ENCODE data around the gene CAMK1D. TPM values are rescaled to one million over a fixed set of nuclear protein-coding genes. Genes with fewer than 3 reads are reported as not detected.

The CAMK1D gene
- total and polyA plus RNA-seq, 2 donors (not counting 3 experiments of a cell fraction or from before 2014, with no cell fraction given), result 0.37 to 4.2 TPM

- CTCF ChIA-PET, result interaction anchor here (1.1 kb wide), 1 partner anchor 27 kb away, joined by 4 read pairs; no protein-coding TSS in a partner anchor
- Histone ChIP-seq H3K36me3 (ENCODE audit: control insufficient read depth in 2 of 2, extremely low read depth in 1 of 2, insufficient read depth in 2 of 2, low read length in 2 of 2) (no peaks in the 10 kb centered on the region), H3K4me3 (replicated peaks in 1 of 3; ENCODE audit: insufficient read depth in 1 of 3, low read depth in 1 of 3, low read length in 3 of 3) (no peak overlapping the region), H3K9ac (replicated peaks; ENCODE audit: extremely low read depth, insufficient read depth, low read length) (no peak overlapping the region), H3K4me2 (ENCODE audit: insufficient read depth, low read length) (no peak overlapping the region), H3K79me2 (ENCODE audit: control insufficient read depth, insufficient read depth, low read length) (no peaks in the 10 kb centered on the region), H3K9me3 (replicated peaks; ENCODE audit: control insufficient read depth, insufficient read depth, low read length) (no peaks in the 10 kb centered on the region), H2AFZ (ENCODE audit: low read depth, low read length) (no peak overlapping the region), H3K27ac (ENCODE audit: insufficient read depth, low read depth, low read length) (no peak overlapping the region), H3K27me3 (ENCODE audit: control insufficient read depth in 2 of 2, insufficient read depth in 2 of 2, low read length in 2 of 2) (no peaks in the 10 kb centered on the region), H3K4me1 (ENCODE audit: control insufficient read depth, extremely low read depth, insufficient read depth, low read length) (no peaks in the 10 kb centered on the region), H3K9me1 (replicated peaks; ENCODE audit: control insufficient read depth, extremely low read depth, insufficient read depth, low read length) (no peaks in the 10 kb centered on the region), H4K20me1 (replicated peaks; ENCODE audit: control insufficient read depth, extremely low read depth, insufficient read depth, low read length) (no peaks in the 10 kb centered on the region)
- DNase-seq (ENCODE audit: low read depth, low spot score) (no peak), FAIRE-seq (no peak)
- TF ChIP-seq POLR2A (IDR thresholded peaks at IDR 0.05; ENCODE audit: low read depth, low read length), result no peak
- no peak for TF ChIP-seq FOS (IDR thresholded peaks at IDR 0.05; ENCODE audit: borderline replicate concordance, insufficient read depth, low read length)
- TF ChIP-seq GATA2 (IDR thresholded peaks at IDR 0.05; ENCODE audit: insufficient read depth, insufficient read length, low read depth, low read length), result no peak
- no peak for TF ChIP-seq EZH2 (IDR thresholded peaks at IDR 0.05; ENCODE audit: borderline replicate concordance, low read depth, low read length, severe bottlenecking)
- no peak for TF ChIP-seq JUN (IDR thresholded peaks at IDR 0.05; ENCODE audit: borderline replicate concordance, insufficient read depth, insufficient read length, low read depth)
- no peak for TF ChIP-seq POLR2AphosphoS5 (IDR thresholded peaks at IDR 0.05; ENCODE audit: insufficient read depth, low read depth, low read length)
- BruUV-seq (replicated peaks), result no TSS peak
- dilution Hi-C loops (cut with MboI; ENCODE audit: extremely low pct_ligation_motif_present, low sequenced_read_pairs) (no loop called here), intact Hi-C loops (cut with micrococcal nuclease) (no loop called here)
- POLR2A ChIA-PET, result no interaction called here
Observed at GRCh38 chr10:12561307-12561706, 212.0 kb downstream of the CAMK1D start.

GRCh38 chr10:12561720-12562119 is 212.4 kb downstream of the CAMK1D start:
- H3K9me1 ChIP-seq (replicated peaks; ENCODE audit: control insufficient read depth, extremely low read depth, insufficient read depth, low read length), result no peaks in the 10 kb centered on the region
- H3K4me3 ChIP-seq (replicated peaks in 1 of 3; ENCODE audit: insufficient read depth in 1 of 3, low read depth in 1 of 3, low read length in 3 of 3), result no peak overlapping the region
- no peak overlapping the region for H3K27ac ChIP-seq (ENCODE audit: insufficient read depth, low read depth, low read length)
- H4K20me1 ChIP-seq (replicated peaks; ENCODE audit: control insufficient read depth, extremely low read depth, insufficient read depth, low read length), result no peaks in the 10 kb centered on the region
- POLR2A ChIA-PET, result no interaction called here
- intact Hi-C loops (cut with micrococcal nuclease) (no loop called here), dilution Hi-C loops (cut with MboI; ENCODE audit: extremely low pct_ligation_motif_present, low sequenced_read_pairs) (no loop called here)
- H2AFZ ChIP-seq (ENCODE audit: low read depth, low read length), result no peak overlapping the region
- H3K36me3 ChIP-seq (ENCODE audit: control insufficient read depth in 2 of 2, extremely low read depth in 1 of 2, insufficient read depth in 2 of 2, low read length in 2 of 2), result no peaks in the 10 kb centered on the region
- H3K4me2 ChIP-seq (ENCODE audit: insufficient read depth, low read length), result no peak overlapping the region
- no peaks in the 10 kb centered on the region for H3K79me2 ChIP-seq (ENCODE audit: control insufficient read depth, insufficient read depth, low read length)
- CTCF ChIA-PET, result no interaction called here
- H3K9me3 ChIP-seq (replicated peaks; ENCODE audit: control insufficient read depth, insufficient read depth, low read length), result no peaks in the 10 kb centered on the region
- no peak for DNase-seq (ENCODE audit: low read depth, low spot score)
- BruUV-seq (replicated peaks), result no TSS peak
- no peaks in the 10 kb centered on the region for H3K27me3 ChIP-seq (ENCODE audit: control insufficient read depth in 2 of 2, insufficient read depth in 2 of 2, low read length in 2 of 2)
- no peaks in the 10 kb centered on the region for H3K4me1 ChIP-seq (ENCODE audit: control insufficient read depth, extremely low read depth, insufficient read depth, low read length)
- FAIRE-seq, result no peak
- no peak overlapping the region for H3K9ac ChIP-seq (replicated peaks; ENCODE audit: extremely low read depth, insufficient read depth, low read length)
- TF ChIP-seq CTCF (IDR thresholded peaks at IDR 0.05; ENCODE audit: extremely low read depth in 1 of 2, insufficient read depth in 1 of 2, low read depth in 1 of 2, low read length in 2 of 2) (no peak), JUN (IDR thresholded peaks at IDR 0.05; ENCODE audit: borderline replicate concordance, insufficient read depth, insufficient read length, low read depth) (no peak)

Measured in endothelial cell of umbilical vein (primary cell).